Activated CD8-positive, alpha-beta memory T cell treated with anti-CD3 and anti-CD28 coated beads, Interleukin-2, amount 10 ng/mL, durations not matched to agents 7 days and 5 days (primary cell): Measurements from ENCODE around the gene OR1E2. TPM values are rescaled to one million over a fixed set of nuclear protein-coding genes. Genes with fewer than 3 reads are reported as not detected.
"Not testable (repeated sequence)": the region's sequence is repeated elsewhere in the genome, so short reads cannot be mapped to it uniquely, and the experiment has no call there.

ENCODE experiments used
- ATAC-seq: fragments of 150-1000 bp; cut with Tn5 transposase; one replicate; pipeline ENCODE4 v1.10.0; 2021; ENCODE audit warnings: moderate library complexity
- CTCF ChIA-PET: fragments of 350-600 bp; sonication (Branson Sonifier 250); formaldehyde crosslinking; loops from one replicate; lab custom pipeline; 2021; ENCODE audit warnings: antibody characterized with exemption; lab: Charles Lee
- DNase-seq: peaks from one replicate; pipeline ENCODE4 v3.0.0-alpha.2; 2020
- H3K27ac Mint-ChIP-seq: one replicate; pipeline ENCODE4 v1.8.0; 2021; ENCODE audit warnings: mild to moderate bottlenecking, mixed read lengths
- H3K27me3 Mint-ChIP-seq: one replicate; pipeline ENCODE4 v1.8.0; 2021; ENCODE audit warnings: mixed read lengths
- H3K36me3 Mint-ChIP-seq: one replicate; pipeline ENCODE4 v1.8.0; 2021; ENCODE audit warnings: mild to moderate bottlenecking, mixed read lengths
- H3K4me1 Mint-ChIP-seq: one replicate; pipeline ENCODE4 v1.8.0; 2021; ENCODE audit warnings: mixed read lengths
- H3K4me3 Mint-ChIP-seq: one replicate; pipeline ENCODE4 v1.8.0; 2021; ENCODE audit warnings: mild to moderate bottlenecking, moderate library complexity, mixed read lengths
- H3K9me3 Mint-ChIP-seq: one replicate; pipeline ENCODE4 v1.8.0; 2022; ENCODE audit warnings: low read depth, mixed read lengths
- total RNA-seq, 2 experiments: library from RNA; stranded (reverse); gene quantifications; one replicate each; pipeline ENCODE4 v1.2.3, GENCODE V29; 2021

Gene OR1E2
- total RNA-seq: not detected

GRCh38 chr17:3433741-3434140, at the start of gene OR1E2:
Gene OR1E2 (minus strand): TSS chr17:3433841. CDS start chr17:3433841, 0 bp downstream.
- Mint-ChIP-seq H3K4me3 (no peak within 1 kb of the TSS), H3K27ac (no peak within 1 kb of the TSS), H3K27me3 (peaks cover 2% of the 10 kb centered on the region), H3K36me3 (no peaks in the 10 kb centered on the region), H3K4me1 (no peaks in the 10 kb centered on the region), H3K9me3 (peaks cover 2% of the 10 kb centered on the region)
- CTCF ChIA-PET: no interaction called here
- ATAC-seq (no peak), DNase-seq (no peak)

DNA sequence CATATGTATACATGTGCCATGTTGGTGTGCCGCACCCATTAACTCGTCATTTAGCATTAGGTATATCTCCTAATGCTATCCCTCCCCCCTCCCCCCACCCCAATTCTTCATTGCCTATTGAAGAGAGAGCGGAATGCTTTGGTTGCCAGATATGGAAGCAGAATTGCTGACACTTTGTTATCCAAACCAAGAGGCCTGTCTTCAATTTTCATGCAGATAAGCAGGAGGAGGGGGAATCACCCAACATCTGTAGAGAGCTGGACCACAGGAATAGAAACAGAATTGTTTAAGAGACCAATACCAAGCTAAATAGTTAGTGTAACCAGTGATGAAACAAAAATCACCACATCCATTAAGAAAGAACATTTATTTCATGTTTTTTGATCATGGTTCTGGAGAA, 49.2 kb upstream of the OR1E2 start:
- CTCF ChIA-PET: no interaction called here
- Mint-ChIP-seq H3K27me3 (peaks cover 47% of the 10 kb centered on the region), H3K4me1 (no peaks in the 10 kb centered on the region), H3K27ac (no peak overlapping the region), H3K9me3 (no peaks in the 10 kb centered on the region), H3K4me3 (no peak overlapping the region), H3K36me3 (no peaks in the 10 kb centered on the region)
- no peak for DNase-seq
- ATAC-seq: no peak

GRCh38 chr17:3479988-3480387, 46.3 kb upstream of the OR1E2 start:
- ATAC-seq: no peak
- Mint-ChIP-seq H3K4me1 (peaks cover 3% of the 10 kb centered on the region), H3K27ac (no peak overlapping the region), H3K4me3 (no peak overlapping the region), H3K27me3 (peaks cover 26% of the 10 kb centered on the region), H3K9me3 (no peaks in the 10 kb centered on the region), H3K36me3 (no peaks in the 10 kb centered on the region)
- DNase-seq: no peak
- CTCF ChIA-PET: no interaction called here

- Mint-ChIP-seq H3K27ac (no peak within 1 kb of the TSS), H3K9me3 (no peaks in the 10 kb centered on the region), H3K36me3 (no peaks in the 10 kb centered on the region), H3K4me1 (peaks cover 3% of the 10 kb centered on the region), H3K27me3 (peaks cover 4% of the 10 kb centered on the region), H3K4me3 (no peak within 1 kb of the TSS)
- DNase-seq (no peak), ATAC-seq (no peak)
- CTCF ChIA-PET: no interaction called here
Measured at GRCh38 chr17:3475812-3476610, 42.4 kb upstream of the OR1E2 start, which contains the start of gene ASPA. Gene ASPA (plus strand): TSS chr17:3475997. CDS start chr17:3476160, 163 bp downstream.

DNA sequence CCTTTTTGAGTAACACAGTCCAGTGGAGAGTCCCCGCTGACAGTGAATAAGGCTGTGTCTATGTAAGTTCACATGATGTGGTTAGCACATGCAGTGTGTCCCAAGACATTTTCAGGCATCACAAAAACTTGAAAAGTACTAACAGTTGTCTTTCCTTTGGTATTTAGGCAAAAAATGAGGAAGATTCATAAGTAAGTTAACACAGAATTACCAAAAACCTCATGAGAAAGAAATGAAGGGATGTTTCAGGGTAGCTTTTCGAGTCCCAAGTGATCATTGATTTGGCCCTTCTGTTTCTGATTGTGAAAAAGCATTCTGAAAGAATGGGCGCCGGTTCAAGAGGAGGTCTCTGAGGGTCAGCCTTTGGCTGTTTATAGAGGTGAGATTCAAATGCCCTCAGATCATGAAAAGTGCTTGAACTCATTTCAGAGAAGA, 41.6 kb upstream of the OR1E2 start:
- Mint-ChIP-seq H3K27ac (no peak overlapping the region), H3K36me3 (no peaks in the 10 kb centered on the region), H3K4me3 (no peak overlapping the region), H3K4me1 (peaks cover 3% of the 10 kb centered on the region), H3K27me3 (peaks cover 4% of the 10 kb centered on the region), H3K9me3 (no peaks in the 10 kb centered on the region)
- no peak for DNase-seq
- ATAC-seq: no peak
- CTCF ChIA-PET: no interaction called here

DNA sequence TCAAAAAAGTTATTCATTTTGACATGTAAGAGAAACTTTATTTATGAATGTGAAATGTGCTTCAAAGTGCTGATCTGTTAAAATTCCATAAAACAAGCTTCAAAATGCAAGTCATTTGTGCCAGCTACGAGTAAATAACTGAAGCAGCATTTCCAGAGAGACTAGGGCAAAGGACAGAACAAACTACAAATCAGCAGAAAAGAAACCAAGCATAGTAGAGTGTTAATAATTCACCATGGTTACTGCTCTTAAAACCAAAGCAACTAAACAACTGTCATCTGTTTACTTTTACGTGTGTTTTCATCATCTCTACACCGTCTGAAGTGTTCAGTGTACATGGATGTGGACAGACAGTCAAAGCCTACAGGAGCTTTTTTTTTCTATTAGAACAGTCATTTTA, 40.6 kb upstream of the OR1E2 start:
- no peaks in the 10 kb centered on the region for H3K9me3 Mint-ChIP-seq
- H3K27me3 Mint-ChIP-seq: peaks cover 2% of the 10 kb centered on the region
- no peak for DNase-seq
- peaks cover 3% of the 10 kb centered on the region for H3K4me1 Mint-ChIP-seq
- CTCF ChIA-PET: no interaction called here
- no peaks in the 10 kb centered on the region for H3K36me3 Mint-ChIP-seq
- H3K27ac Mint-ChIP-seq: no peak overlapping the region
- no peak overlapping the region for H3K4me3 Mint-ChIP-seq
- no peak for ATAC-seq

DNA sequence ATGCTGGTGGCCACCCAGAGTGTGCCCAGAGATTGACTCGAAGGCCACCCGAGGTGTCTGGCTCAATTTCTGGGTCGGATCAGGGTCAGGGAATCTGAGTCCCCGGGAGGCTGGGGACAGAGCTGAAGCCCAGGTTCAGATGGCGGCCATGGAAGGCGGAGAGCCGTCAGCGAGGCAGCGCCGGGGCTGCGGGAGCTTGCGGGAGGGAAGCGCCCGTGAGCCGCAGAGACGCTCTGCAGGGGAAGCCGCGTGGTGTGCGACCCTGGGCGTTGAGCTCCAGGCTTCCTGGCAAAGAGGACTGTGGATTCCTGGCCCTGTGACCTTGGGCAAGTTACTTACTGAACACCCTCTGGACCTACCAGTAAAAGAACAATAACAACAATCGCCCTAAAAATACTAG, 38.5 kb upstream of the OR1E2 start:
- no peak for ATAC-seq
- Mint-ChIP-seq H3K27ac (no peak overlapping the region), H3K27me3 (peaks cover 2% of the 10 kb centered on the region), H3K9me3 (no peaks in the 10 kb centered on the region), H3K4me1 (peaks cover 3% of the 10 kb centered on the region), H3K36me3 (no peaks in the 10 kb centered on the region), H3K4me3 (no peak overlapping the region)
- CTCF ChIA-PET: interaction anchor here (0.6 kb wide), 1 partner anchor 138 kb away, joined by 3 read pairs; no protein-coding TSS in a partner anchor
- DNase-seq: no peak

DNA sequence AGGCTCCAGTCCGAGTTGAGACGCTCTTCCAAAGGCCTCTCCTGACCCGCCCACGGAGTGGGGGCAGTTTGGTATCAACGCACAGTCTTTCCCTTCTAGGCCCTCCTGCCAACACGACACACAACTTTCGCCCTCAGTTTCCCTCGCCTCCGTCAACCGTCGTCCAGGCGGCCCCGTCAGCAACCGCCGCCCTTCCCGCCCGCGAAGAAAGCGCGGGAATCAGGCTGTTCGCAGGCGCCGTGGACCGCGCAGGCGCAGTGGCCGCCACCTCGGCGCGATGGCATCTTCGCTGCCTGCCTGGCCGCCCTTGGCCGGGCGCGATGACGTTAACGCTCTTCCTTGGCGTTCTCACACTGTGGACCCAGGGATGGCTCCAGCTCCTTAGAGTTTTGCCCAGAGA, 38.0 kb upstream of the OR1E2 start, which contains the start of gene SPATA22:
Gene SPATA22, minus strand, starts transcription at position 221 of the 400 bp plus-strand sequence. CDS start 2,494 bp downstream, outside the sequence.
- H3K27ac Mint-ChIP-seq: no peak within 1 kb of the TSS
- H3K27me3 Mint-ChIP-seq: peaks cover 2% of the 10 kb centered on the region
- no peak within 1 kb of the TSS for H3K4me3 Mint-ChIP-seq
- CTCF ChIA-PET: no interaction called here
- no peaks in the 10 kb centered on the region for H3K9me3 Mint-ChIP-seq
- DNase-seq (no peak), ATAC-seq (no peak)
- no peaks in the 10 kb centered on the region for H3K36me3 Mint-ChIP-seq
- H3K4me1 Mint-ChIP-seq: peaks cover 3% of the 10 kb centered on the region

DNA sequence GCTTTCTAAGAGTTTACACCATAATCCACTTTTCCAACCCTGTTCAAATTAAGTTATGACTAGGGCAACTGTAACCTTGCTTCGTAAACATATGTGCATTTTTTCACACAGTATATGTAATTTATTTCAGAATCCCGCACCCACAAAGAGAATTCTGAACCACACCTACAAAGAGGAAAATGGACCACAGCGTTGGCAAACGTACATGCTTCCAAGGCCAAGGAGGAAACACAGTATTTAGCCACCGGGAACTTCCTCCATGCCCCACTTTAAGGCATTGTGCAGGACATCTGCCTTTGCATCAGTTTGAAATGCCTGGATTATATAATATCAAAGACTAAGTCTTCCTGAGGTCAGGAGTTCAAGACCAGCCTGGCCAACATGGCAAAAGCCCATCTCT, 35.9 kb upstream of the OR1E2 start:
- Mint-ChIP-seq H3K4me1 (no peaks in the 10 kb centered on the region), H3K27ac (no peak overlapping the region), H3K36me3 (no peaks in the 10 kb centered on the region), H3K4me3 (no peak overlapping the region), H3K27me3 (peaks cover 2% of the 10 kb centered on the region), H3K9me3 (no peaks in the 10 kb centered on the region)
- CTCF ChIA-PET: no interaction called here
- no peak for DNase-seq
- ATAC-seq: no peak

GRCh38 chr17:3466355-3466754, 32.7 kb upstream of the OR1E2 start:
- CTCF ChIA-PET, H3K4me1 Mint-ChIP-seq, DNase-seq, H3K4me3 Mint-ChIP-seq, H3K36me3 Mint-ChIP-seq, H3K9me3 Mint-ChIP-seq, H3K27ac Mint-ChIP-seq, ATAC-seq, H3K27me3 Mint-ChIP-seq: not testable (repeated sequence)

DNA sequence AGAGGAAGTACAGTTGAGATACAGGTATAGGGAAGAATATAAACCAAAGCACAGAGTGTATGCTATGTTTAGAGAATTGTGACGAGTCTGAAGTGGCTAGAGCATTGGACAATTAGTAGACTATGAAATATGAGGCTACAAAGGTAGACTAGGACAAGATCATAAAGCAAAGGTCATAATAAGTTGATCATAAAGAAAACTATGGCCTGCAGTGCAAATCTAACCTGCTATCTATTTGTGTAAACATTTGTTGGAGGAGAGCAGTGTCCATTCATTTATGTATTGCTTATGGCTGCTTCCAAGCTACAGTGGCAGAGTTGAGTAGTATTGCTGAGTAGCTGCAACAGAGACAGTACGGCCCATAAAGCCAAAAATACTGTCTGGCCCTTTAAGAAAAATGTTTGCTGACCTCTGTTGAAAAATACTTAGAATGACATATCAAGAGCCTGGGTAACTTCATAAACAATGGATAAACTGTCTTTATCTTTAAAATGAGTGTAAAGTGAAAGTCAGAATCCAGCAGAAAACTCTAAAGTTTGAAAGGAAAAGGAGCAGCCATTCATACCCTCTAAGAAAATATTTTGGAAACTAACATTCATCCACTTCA, 14.5 kb upstream of the OR1E2 start:
- no peak for ATAC-seq
- H3K4me3 Mint-ChIP-seq: no peak overlapping the region
- no peak overlapping the region for H3K27ac Mint-ChIP-seq

GRCh38 chr17:3447625-3448024, 14.0 kb upstream of the OR1E2 start:
- DNase-seq: no peak
- Mint-ChIP-seq H3K9me3 (no peaks in the 10 kb centered on the region), H3K4me3 (no peak overlapping the region), H3K27ac (no peak overlapping the region), H3K36me3 (no peaks in the 10 kb centered on the region), H3K4me1 (no peaks in the 10 kb centered on the region), H3K27me3 (peaks cover 19% of the 10 kb centered on the region)
- ATAC-seq: no peak
- CTCF ChIA-PET: no interaction called here

More for the DNA sequence above, 14.5 kb upstream of the OR1E2 start:
- Mint-ChIP-seq H3K4me1 (no peaks in the 10 kb centered on the region), H3K36me3 (no peaks in the 10 kb centered on the region), H3K9me3 (no peaks in the 10 kb centered on the region), H3K27me3 (peaks cover 19% of the 10 kb centered on the region)
- DNase-seq: no peak
- CTCF ChIA-PET: no interaction called here

GRCh38 chr17:3440451-3440850, 6.8 kb upstream of the OR1E2 start:
- Mint-ChIP-seq H3K27ac (no peak overlapping the region), H3K4me1 (no peaks in the 10 kb centered on the region), H3K4me3 (no peak overlapping the region), H3K9me3 (no peaks in the 10 kb centered on the region), H3K27me3 (peaks cover 22% of the 10 kb centered on the region), H3K36me3 (no peaks in the 10 kb centered on the region)
- no peak for DNase-seq
- no peak for ATAC-seq
- CTCF ChIA-PET: no interaction called here

DNA sequence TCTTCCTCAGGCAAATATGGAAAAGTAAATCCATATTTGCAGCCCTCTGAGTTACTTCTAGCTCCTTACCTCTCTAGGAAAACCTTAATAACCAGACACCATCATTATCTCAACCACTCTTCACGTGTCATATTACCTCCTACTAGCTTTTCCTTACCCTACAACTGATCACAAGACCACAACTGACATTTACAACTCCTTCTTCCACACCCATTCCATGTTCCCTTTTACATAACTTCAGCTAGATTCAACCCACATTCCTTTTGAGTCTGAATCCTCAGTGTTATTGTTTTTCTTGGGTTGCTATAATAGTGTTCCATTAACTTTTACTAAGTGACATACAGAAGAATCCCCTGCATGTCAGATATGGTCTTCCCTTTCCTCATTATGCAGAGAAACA, 4.7 kb upstream of the OR1E2 start:
- no peaks in the 10 kb centered on the region for H3K9me3 Mint-ChIP-seq

More for the DNA sequence above, 4.7 kb upstream of the OR1E2 start:
- Mint-ChIP-seq H3K27ac (no peak overlapping the region), H3K4me1 (no peaks in the 10 kb centered on the region), H3K27me3 (peaks cover 15% of the 10 kb centered on the region), H3K4me3 (no peak overlapping the region), H3K36me3 (no peaks in the 10 kb centered on the region)
- CTCF ChIA-PET: no interaction called here
- DNase-seq (no peak), ATAC-seq (no peak)
